Measurements from ENCODE around the gene TFCP2.

The TFCP2 gene

GRCh38 chr12:51181558-51181957 is 8.6 kb upstream of the TFCP2 start:
- Histone ChIP-seq H3K27me3 (replicated peaks; ENCODE audit: control insufficient read depth, insufficient read depth, low read length) (no peaks in the 10 kb centered on the region), H3K4me3 (replicated peaks; ENCODE audit: low read depth, low read length) (no peak overlapping the region), H3K36me3 (ENCODE audit: control insufficient read depth, insufficient read depth, low read length) (no peaks in the 10 kb centered on the region)
- TF ChIP-seq CTCF (IDR thresholded peaks at IDR 0.05; ENCODE audit: insufficient read depth, low read length, poor library complexity, severe bottlenecking), result no peak
- no peak for DNase-seq (ENCODE audit: extremely low read depth, insufficient read length)

- DNase-seq (ENCODE audit: extremely low read depth, insufficient read length), result no peak
- no peak for TF ChIP-seq CTCF (IDR thresholded peaks at IDR 0.05; ENCODE audit: insufficient read depth, low read length, poor library complexity, severe bottlenecking)
- no peaks in the 10 kb centered on the region for H3K27me3 ChIP-seq (replicated peaks; ENCODE audit: control insufficient read depth, insufficient read depth, low read length)
- H3K36me3 ChIP-seq (ENCODE audit: control insufficient read depth, insufficient read depth, low read length), result no peaks in the 10 kb centered on the region
- H3K4me3 ChIP-seq (replicated peaks; ENCODE audit: low read depth, low read length), result no peak overlapping the region
These were observed 5.0 kb upstream of the TFCP2 start for GRCh38 chr12:51177897-51178296.

GRCh38 chr12:51174501-51174900 is 1.6 kb upstream of the TFCP2 start:
- H3K4me3 ChIP-seq (replicated peaks; ENCODE audit: low read depth, low read length), result no peak overlapping the region
- no peaks in the 10 kb centered on the region for H3K27me3 ChIP-seq (replicated peaks; ENCODE audit: control insufficient read depth, insufficient read depth, low read length)
- TF ChIP-seq CTCF (IDR thresholded peaks at IDR 0.05; ENCODE audit: insufficient read depth, low read length, poor library complexity, severe bottlenecking), result no peak
- H3K36me3 ChIP-seq (ENCODE audit: control insufficient read depth, insufficient read depth, low read length), result no peaks in the 10 kb centered on the region
- no peak for DNase-seq (ENCODE audit: extremely low read depth, insufficient read length)

GRCh38 chr12:51171884-51172514 is 936 bp downstream of the TFCP2 start:
- no peak for DNase-seq (ENCODE audit: extremely low read depth, insufficient read length)

GRCh38 chr12:51163795-51164194 is 9.1 kb downstream of the TFCP2 start:
- H3K27me3 ChIP-seq (replicated peaks; ENCODE audit: control insufficient read depth, insufficient read depth, low read length), result no peaks in the 10 kb centered on the region

More at GRCh38 chr12:51171884-51172514, 936 bp downstream of the TFCP2 start:
- no peak for TF ChIP-seq CTCF (IDR thresholded peaks at IDR 0.05; ENCODE audit: insufficient read depth, low read length, poor library complexity, severe bottlenecking)
- no peaks in the 10 kb centered on the region; the same call in 1 of the 2 replicates for H3K36me3 ChIP-seq (ENCODE audit: control insufficient read depth, insufficient read depth, low read length)
- H3K27me3 ChIP-seq (replicated peaks; ENCODE audit: control insufficient read depth, insufficient read depth, low read length), result no peaks in the 10 kb centered on the region
- H3K4me3 ChIP-seq (replicated peaks; ENCODE audit: low read depth, low read length), result peak overlapping the region; percentile 85

More at GRCh38 chr12:51163795-51164194, 9.1 kb downstream of the TFCP2 start:
- TF ChIP-seq CTCF (IDR thresholded peaks at IDR 0.05; ENCODE audit: insufficient read depth, low read length, poor library complexity, severe bottlenecking), result no peak
- Histone ChIP-seq H3K36me3 (ENCODE audit: control insufficient read depth, insufficient read depth, low read length) (no peaks in the 10 kb centered on the region; the same call in none of the 2 replicates), H3K4me3 (replicated peaks; ENCODE audit: low read depth, low read length) (no peak overlapping the region)
- no peak for DNase-seq (ENCODE audit: extremely low read depth, insufficient read length)
